COR-L47 (cell line): ENCODE measurements around the gene PDE7B.

Experiments used
- DNase-seq: peaks from one replicate; lab custom pipeline; 2025; lab: John Stamatoyannopoulos, UW

The PDE7B gene

DNA sequence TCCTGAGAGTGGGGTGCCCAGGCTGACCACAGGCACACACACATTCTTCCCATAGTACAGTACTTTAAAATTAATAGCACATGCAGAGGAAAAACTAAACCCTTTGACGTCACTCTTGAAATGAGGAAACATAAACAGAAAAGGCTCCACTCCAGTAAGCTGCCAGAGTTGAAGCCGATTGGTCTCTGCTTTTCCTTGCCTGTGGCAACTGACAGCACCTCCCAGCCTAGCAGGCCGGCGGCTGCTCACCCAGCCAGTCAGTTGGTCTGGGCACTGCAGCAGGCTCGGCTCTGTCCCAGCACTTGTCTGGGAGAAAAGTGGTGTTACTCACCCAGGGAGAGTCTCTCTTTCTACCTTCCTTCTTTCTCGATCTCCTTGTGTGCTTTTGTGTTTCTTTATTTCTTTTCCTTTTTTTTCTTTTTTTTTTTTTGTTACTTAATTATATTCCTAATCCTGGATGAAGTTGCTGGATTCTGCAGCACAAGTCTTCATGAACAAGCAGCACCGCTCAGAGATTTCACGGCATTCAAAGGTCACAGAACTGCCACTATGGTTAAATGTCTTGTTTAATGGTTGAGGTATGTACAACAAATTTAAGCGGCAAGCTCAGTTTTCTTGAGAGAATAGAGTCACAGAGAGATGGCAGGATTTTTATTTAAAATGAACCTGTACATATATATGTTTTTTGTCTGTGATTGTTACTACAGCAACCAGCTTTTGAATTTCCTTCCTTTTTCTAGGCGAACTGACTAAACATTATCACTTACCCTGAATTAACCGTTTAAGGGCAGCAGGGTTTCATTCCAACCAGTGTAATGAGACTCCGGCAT lies at the start of gene PDE7B:
TSS of gene PDE7B (plus strand) at position 260 of the 830 bp plus-strand sequence.
- no peak for DNase-seq

DNA sequence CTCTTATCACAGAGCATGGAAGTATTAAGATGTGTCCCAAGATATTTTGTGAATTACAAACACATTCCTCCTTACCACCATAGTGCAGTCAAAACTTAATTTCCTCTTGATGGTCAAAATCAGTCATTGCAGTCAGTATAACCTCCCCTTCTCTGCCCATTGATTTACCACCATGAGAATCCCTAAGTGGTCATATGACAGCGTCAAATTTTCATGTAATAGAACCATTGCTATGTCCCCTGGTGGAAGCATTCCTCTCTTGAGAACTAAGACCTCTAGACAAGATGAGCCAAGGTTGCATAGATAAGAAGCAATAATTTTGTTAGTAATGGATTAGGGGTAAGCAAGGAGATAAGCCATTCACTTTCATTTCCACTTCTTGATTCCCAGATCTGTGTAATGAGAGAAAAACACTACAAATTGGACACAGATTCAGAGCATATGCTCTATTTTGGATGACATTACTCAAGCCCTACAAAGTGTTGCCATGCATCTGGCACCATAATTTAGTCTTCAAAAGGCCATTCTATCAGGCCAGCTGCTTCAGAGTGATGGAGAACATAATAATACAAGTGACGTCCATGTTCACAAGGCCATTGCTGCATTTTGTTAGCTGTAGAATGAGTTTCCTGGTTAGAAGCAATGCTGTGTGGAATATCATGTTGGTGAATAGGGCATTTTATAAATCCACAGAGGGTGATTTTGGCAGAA lies 49.6 kb upstream of the PDE7B start:
- DNase-seq: no peak

DNA sequence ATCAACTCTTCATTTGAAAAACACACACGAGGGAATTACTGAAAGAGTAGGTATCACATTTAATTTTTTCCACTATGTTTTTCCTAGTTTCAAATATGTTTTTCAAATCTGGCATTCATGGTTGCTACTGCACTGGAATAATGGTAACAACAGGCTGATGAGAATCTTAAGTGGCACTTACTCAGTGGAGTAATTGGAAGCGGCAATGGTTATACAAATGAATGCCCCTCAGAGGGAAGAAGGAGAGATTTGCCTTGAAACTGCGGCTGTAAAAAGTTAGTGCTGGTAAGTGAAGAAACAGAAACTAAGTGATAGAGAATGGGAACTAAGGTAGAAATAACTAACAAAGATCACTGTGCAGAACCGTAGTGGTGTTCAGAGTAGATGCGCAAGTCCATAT lies 41.0 kb upstream of the PDE7B start:
- DNase-seq: no peak

- DNase-seq: no peak
These were observed 40.3 kb upstream of the PDE7B start for GRCh38 chr6:135811170-135811569.

- DNase-seq: no peak
These were observed 39.6 kb upstream of the PDE7B start for GRCh38 chr6:135811644-135812526.

DNA sequence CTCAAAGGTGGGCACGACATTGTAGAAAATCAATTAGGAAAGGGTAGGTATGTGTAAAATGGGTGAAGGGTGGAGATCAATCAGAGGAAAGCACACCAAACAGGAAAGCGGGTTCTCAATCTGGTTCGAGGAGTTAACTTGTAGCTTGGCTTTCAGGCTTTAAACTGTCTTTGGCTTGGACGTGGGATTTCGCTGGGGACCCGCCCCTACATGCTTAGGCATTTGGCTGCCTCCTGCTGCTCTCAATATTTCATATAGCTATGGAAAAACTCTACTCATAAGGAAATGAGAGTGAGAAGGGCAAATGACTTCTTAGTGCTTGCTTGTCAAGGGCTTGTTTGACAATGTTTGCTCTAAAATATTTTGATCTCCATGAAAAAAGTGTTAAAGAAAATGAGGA lies 38.1 kb upstream of the PDE7B start:
- no peak for DNase-seq

GRCh38 chr6:135814043-135814442 lies 37.5 kb upstream of the PDE7B start:
- no peak for DNase-seq

DNA sequence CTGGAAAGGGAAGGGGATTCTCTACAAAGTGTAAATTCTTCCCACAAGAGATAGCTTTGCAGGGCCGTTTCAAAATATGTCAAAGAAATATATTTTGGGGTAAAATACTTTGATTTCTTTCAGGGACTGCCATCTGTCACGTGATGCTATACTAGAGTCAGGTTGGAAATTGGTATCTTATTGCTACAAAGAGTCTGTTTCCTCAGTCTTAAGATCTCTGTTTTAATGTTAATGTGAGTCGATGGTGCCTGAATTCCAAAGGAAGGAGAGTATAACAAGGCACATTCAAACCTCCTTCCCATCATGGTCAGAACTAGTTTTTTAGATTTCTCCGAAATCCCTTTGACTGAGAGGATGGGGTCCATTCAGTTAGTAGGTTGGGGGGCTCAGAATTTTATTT lies 36.3 kb upstream of the PDE7B start:
- DNase-seq: no peak

DNA sequence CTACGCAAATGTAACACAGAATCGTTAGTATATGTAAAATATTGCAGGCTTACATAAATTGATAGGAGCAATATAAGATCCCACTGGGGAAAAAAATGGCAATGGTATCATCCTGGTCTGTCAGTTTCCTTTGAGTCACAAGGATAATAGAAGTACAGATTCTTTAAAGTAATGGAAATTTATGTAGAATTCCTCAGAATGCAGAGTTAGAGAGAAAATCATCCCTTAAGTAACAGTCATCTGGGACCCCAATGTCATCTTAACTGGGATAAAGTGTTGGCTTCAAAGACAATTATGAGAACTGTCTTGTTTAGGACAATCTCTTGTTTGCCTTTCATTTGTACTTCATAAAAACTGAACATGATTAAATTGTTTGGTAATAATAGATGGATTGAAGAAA lies 34.5 kb upstream of the PDE7B start:
- DNase-seq: no peak

- no peak for DNase-seq
These were observed 31.8 kb upstream of the PDE7B start for GRCh38 chr6:135819665-135820064.

DNA sequence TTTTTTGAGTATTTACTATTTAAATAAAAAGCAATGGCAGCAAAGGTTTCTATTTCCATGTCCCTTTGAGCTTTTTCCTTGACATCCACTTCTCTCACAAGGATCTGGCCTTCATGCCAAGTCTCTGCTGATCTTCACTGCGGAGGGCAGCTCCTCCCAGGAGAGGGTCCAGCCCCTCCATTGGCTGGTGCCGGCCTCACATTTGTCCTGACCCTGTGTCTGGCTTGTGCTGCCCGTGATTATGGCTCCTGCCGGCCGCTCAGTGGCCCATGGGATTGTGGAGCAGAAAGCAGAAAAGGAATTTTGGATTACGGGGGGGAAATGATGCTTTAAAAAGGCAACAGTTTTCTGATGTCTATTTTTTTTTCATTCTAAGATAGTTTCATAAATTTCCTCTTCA lies 31.2 kb upstream of the PDE7B start:
- no peak for DNase-seq

DNA sequence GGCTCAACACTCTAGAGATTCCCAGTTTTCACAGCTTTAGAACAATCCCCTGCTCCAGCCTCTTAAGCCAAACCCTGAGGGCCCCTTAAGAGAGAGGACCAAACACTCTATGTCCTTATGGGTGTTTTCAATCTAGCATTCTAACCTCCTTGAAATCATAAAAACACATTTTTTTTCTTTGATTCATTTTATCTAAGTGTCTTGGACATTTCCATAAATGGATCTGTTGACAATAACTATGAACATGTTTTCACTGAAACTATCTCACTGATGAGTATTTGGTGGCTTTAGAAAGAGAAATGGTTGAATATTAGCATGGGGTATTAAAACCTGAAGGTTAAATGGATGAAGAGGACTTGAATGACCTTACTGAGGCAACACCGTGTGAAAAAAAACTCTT lies 27.6 kb upstream of the PDE7B start:
- DNase-seq: no peak

DNA sequence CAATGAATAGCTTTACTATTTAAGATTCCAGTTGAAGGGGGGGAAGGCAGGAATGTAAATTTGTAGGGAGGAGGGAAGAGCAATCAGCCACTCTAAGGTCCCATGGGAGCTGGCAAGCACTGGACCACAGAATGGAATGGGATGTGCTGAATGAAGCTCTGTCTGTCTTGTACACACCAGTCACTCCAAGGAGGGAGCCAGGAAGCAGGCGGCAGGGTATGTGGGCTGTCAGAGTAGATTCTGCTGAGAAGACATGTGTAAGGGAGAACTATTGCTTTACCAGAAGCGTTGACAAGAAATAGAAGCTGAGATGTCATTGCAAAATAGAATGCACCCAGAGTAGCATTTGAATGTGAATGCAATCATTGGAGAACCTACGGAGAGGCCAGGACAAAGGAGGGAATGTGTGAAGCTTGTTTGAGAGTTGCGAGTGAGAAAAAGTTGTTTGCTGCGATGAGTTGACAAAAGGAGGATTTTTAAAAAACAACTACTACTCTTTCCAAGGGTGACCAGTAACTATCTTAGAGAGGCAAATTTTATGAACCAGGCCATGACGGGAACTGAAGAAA lies 25.2 kb upstream of the PDE7B start:
- DNase-seq: no peak

DNA sequence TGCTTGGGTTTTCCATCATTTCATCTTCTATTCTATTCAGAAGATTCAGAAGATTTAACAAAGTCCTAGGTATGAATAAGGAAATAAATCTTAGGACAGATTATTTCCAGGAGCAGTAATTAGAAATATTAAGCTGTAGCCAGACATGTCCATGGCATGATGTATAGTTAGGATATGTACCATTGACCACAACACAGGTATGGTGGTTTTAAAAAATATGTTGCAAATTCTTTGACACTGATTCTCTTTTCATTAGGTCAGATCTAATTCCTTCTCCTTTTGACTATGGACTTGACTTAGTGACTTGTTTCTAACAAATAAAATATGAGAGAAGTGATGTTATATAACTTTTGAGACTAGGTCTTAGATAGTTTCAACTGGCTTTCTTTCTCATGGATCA lies 23.5 kb upstream of the PDE7B start:
- DNase-seq: no peak

- no peak for DNase-seq
These were observed 21.0 kb upstream of the PDE7B start for GRCh38 chr6:135830452-135830881.

DNA sequence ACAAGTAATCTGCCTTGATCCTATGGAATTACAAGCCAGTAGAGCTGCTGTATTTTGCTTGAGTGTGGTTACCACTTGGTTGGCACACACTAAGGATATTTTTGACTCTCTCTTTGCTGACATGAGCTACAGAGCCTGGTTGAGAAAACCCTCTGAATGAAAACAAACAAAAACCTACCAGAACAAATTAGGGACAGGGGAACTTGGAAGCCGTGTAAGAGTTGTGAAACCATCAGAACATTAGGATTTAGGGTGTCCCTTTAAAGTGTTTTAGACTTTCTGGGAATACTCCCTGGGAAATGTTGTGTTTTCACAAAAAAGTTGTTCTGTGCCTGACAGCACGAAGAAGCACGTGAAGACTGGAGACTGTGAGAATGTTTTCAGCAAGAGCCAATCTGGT lies 20.5 kb upstream of the PDE7B start:
- DNase-seq: no peak

DNA sequence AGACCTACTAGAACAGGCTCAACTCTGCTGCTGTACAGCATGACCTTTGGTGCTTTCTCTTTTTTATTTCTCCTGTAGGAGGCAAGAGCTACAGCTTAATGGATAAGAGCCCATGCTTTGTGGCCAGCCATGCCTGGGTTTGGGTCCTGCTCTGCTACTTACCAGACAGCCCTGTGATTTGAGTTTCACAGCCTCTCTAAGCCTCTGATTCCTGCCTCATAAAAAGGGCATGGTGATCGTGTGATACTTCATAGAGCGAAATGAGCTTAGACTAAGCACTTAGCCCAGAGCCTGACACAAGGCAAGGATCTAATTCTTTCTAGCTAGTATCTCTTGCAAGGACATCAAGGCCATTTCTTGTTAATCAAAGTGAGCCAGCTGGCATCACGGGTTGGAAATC lies 19.3 kb upstream of the PDE7B start:
- no peak for DNase-seq

DNA sequence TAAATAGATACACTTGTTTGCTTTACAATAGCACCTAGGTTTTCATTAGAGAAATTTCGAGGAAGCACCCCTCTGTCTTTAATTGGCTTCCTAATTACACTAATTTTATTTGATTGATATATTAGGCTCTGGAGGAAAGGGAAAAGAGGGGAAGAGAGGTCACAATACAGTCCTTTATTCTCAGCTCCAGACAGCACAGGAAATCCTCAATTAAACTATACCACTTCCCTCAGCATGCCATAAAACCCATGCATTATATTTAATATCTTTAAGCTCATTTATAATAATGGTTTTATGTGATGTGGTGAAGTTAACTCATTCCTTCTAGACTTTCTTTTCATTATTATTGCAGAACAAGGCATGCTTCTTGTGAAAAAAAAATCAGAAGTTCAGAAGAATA lies 17.7 kb upstream of the PDE7B start:
- DNase-seq: no peak

- DNase-seq: no peak
These were observed 13.6 kb upstream of the PDE7B start for GRCh38 chr6:135837735-135838449.

DNA sequence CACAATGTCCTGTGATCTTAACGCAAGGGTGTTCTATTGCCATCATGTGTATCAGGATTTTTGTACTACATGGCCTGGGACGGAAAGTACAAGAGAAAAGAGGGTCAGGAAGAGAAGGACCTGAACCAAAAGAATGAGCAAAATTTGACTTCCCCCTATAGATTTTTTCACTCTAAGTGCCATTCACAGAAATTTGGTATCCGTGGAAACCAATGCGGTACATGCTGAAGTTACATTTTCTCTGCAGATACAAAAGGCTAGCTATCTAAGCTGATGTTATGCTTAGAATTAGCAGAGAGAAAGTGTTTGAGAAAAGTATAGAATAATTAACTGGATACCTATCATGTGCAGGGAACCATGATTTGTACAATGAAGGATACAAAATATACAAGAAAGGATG lies 12.4 kb upstream of the PDE7B start:
- no peak for DNase-seq

- no peak for DNase-seq
These were observed 8.7 kb upstream of the PDE7B start for GRCh38 chr6:135842618-135843392.
